HepG2 (cell line): Measurements from ENCODE around the gene GPR15. TPM values are rescaled to one million over a fixed set of nuclear protein-coding genes. Genes with fewer than 3 reads are reported as not detected.

Source experiments
- ATAC-seq: fragments of 200-7000 bp; cut with Tn5 transposase; 3 replicates; pipeline ENCODE4 v1.9.1; 2020; ENCODE audit warnings: mild to moderate bottlenecking, moderate library complexity
- BruUV-seq: library from RNA; stranded (reverse); fragments of 400-500 nt; replicated peaks from 2 replicates; lab custom pipeline; 2021; lab: Mats Ljungman, UMichigan
- CTCF ChIA-PET: fragments of 300-600 bp; formaldehyde crosslinking; extraction: SDS; loops from one replicate; lab custom pipeline; 2021; ENCODE audit warnings: low total read pairs, inconsistent platforms, low intra/inter-chr PET ratio; lab: Yijun Ruan, JAX
- POLR2A ChIA-PET: fragments of 350-600 bp; sonication (Branson Sonifier 250); formaldehyde crosslinking; loops from one replicate; lab custom pipeline; 2020; ENCODE audit warnings: antibody characterized with exemption, inconsistent platforms; lab: Yijun Ruan, JAX
- DNase-seq: peaks from one replicate; pipeline ENCODE4 v3.0.0-alpha.2; 2015; ENCODE audit warnings: low spot score
- FAIRE-seq: peaks from 3 replicates; lab custom pipeline; 2011; peaks lifted over from hg19 to GRCh38; lab: Jason Lieb, UNC
- H2AFZ ChIP-seq: one replicate; pipeline ENCODE4 v1.6.1; 2011; ENCODE audit warnings: low read length, inconsistent platforms
- H3K27ac ChIP-seq: fragments of 300-600 bp; 3 replicates; pipeline ENCODE4 v1.8.0; 2011; ENCODE audit warnings: mixed run types, mild to moderate bottlenecking, mixed read lengths, low read length, inconsistent platforms; ENCODE audit not compliant: insufficient read depth; ENCODE audit errors: extremely low read length
- H3K27me3 ChIP-seq, 2 experiments: fragments of 200-600 bp in 1 of 2; 2 replicates in 1 of 2; 3 replicates in 1 of 2; pipeline versions ENCODE4 v1.6.0 to v1.8.0; 2011; ENCODE audit warnings: low read length in 2 of 2, mild to moderate bottlenecking in 2 of 2, moderate library complexity in 2 of 2, inconsistent platforms in 1 of 2; ENCODE audit not compliant: insufficient read depth in 2 of 2, control insufficient read depth in 1 of 2
- H3K36me3 ChIP-seq, 2 experiments: fragments of 200-600 bp in 1 of 2; replicated peaks in 1 of 2; 2 replicates in 1 of 2; 3 replicates in 1 of 2; pipeline versions ENCODE4 v1.5.1 to v1.8.0; 2011; ENCODE audit warnings: low read length in 2 of 2, inconsistent platforms in 1 of 2; ENCODE audit not compliant: insufficient read depth in 2 of 2, control insufficient read depth in 1 of 2
- H3K4me1 ChIP-seq: 2 replicates; pipeline ENCODE4 v1.5.1; 2012; ENCODE audit warnings: low read length, inconsistent platforms; ENCODE audit not compliant: insufficient read depth
- H3K4me2 ChIP-seq: 2 replicates; pipeline ENCODE4 v1.6.0; 2011; ENCODE audit warnings: low read depth, low read length, inconsistent platforms
- H3K4me3 ChIP-seq, 3 experiments: fragments of 200-600 bp in 1 of 3; sonication (generic), shearing (Covaris generic) in 1 of 3; replicated peaks in 1 of 3; 2 replicates each; pipeline ENCODE4 v1.5.1; 2011 to 2016; ENCODE audit warnings: low read length in 3 of 3, inconsistent platforms in 2 of 3, low read depth in 2 of 3, mild to moderate bottlenecking in 2 of 3, control low read depth in 1 of 3, mixed read lengths in 1 of 3; ENCODE audit not compliant: insufficient read depth in 1 of 3
- H3K79me2 ChIP-seq: one replicate; pipeline ENCODE4 v1.6.1; 2011; ENCODE audit warnings: low read length, inconsistent platforms; ENCODE audit not compliant: insufficient read depth
- H3K9ac ChIP-seq: 2 replicates; pipeline ENCODE4 v1.6.0; 2011; ENCODE audit warnings: mild to moderate bottlenecking, low read depth, low read length, inconsistent platforms; ENCODE audit not compliant: insufficient read depth
- H3K9me3 ChIP-seq: 2 replicates; pipeline ENCODE4 v1.5.1; 2012; ENCODE audit warnings: mild to moderate bottlenecking, low read length
- H4K20me1 ChIP-seq: 2 replicates; pipeline ENCODE4 v1.6.0; 2011; ENCODE audit warnings: inconsistent platforms, mild to moderate bottlenecking, low read length, moderate library complexity; ENCODE audit not compliant: insufficient read depth
- CBX5 ChIP-seq: sonication (generic); formaldehyde crosslinking; IDR thresholded peaks from 2 replicates; pipeline ENCODE4 v1.4.0; 2020; ENCODE audit warnings: missing genetic modification reagents, borderline replicate concordance
- GTF3A ChIP-seq: sonication (generic); formaldehyde crosslinking; conservative IDR thresholded peaks from 2 replicates; pipeline ENCODE4 v1.4.0; 2020; ENCODE audit warnings: mild to moderate bottlenecking, missing genetic modification reagents
- NFRKB ChIP-seq: fragments of 450-650 bp; IDR thresholded peaks from 2 replicates; pipeline ENCODE4 v1.6.1; 2017
- PHB2 ChIP-seq: fragments of 450-650 bp; IDR thresholded peaks from 2 replicates; pipeline ENCODE4 v1.6.1; 2018; ENCODE audit not compliant: partially characterized antibody
- SMARCE1 ChIP-seq: fragments of 450-650 bp; IDR thresholded peaks from 2 replicates; pipeline ENCODE4 v1.6.1; 2017; ENCODE audit warnings: borderline replicate concordance
- ZNF329 ChIP-seq: sonication (generic); formaldehyde crosslinking; IDR thresholded peaks from 2 replicates; pipeline ENCODE4 v1.9.0; 2021; ENCODE audit warnings: low read depth, mild to moderate bottlenecking, missing genetic modification reagents
- ZNF451 ChIP-seq: sonication (generic); formaldehyde crosslinking; IDR thresholded peaks from 2 replicates; pipeline ENCODE4 v1.5.0; 2020; ENCODE audit warnings: mild to moderate bottlenecking, missing genetic modification reagents
- ZNF577 ChIP-seq: sonication (generic); formaldehyde crosslinking; IDR thresholded peaks from 2 replicates; pipeline ENCODE4 v1.4.0; 2020; ENCODE audit warnings: mild to moderate bottlenecking, low read depth, missing genetic modification reagents, borderline replicate concordance
- ZNF678 ChIP-seq: sonication (generic); formaldehyde crosslinking; IDR thresholded peaks from 2 replicates; pipeline ENCODE4 v1.4.0; 2020; ENCODE audit warnings: mild to moderate bottlenecking, missing genetic modification reagents
- ZNF780A ChIP-seq: sonication (generic); formaldehyde crosslinking; IDR thresholded peaks from 2 replicates; pipeline ENCODE4 v1.8.0; 2022; ENCODE audit warnings: mild to moderate bottlenecking, missing genetic modification reagents, moderate library complexity
- ZNF816 ChIP-seq: sonication (generic); formaldehyde crosslinking; IDR thresholded peaks from 2 replicates; pipeline ENCODE4 v1.8.0; 2022; ENCODE audit warnings: missing genetic modification reagents, mild to moderate bottlenecking, borderline replicate concordance
- WGBS: methylation state at CpG from one replicate; pipeline ENCODE4 v1.1.6; 2017; ENCODE audit warnings: low lambda C conversion rate; 5-methylcytosine and 5-hydroxymethylcytosine counted together
- in situ Hi-C: cut with HindIII; loops from 2 replicates; pipeline ENCODE4 v1.10.0; 2017; ENCODE audit warnings: low pct_unique_long_range_greater_than_20kb; ENCODE audit not compliant: extremely low pct_ligation_motif_present
- intact Hi-C: fragments of 100-400 bp; cut with micrococcal nuclease; formaldehyde crosslinking; loops from one replicate; pipeline ENCODE4 v1.10.0; 2022; ENCODE audit not compliant: unreplicated experiment
- polyA plus RNA-seq, 8 experiments: library from polyadenylated mRNA; depleted of rRNA in 3 of 8; stranded (reverse) in 7 of 8; unstranded in 1 of 8; fragments of >200 nt; fragmentation: Illumina TruSeq in 4 of 8; extraction: Trizol in 4 of 8; gene quantifications; 2 replicates each; pipeline versions ENCODE4 v1.2.1 to v1.2.3, GENCODE V29; 2011 to 2016; ENCODE audit warnings: low read depth in 4 of 8, missing spikeins in 1 of 8, mixed read lengths in 1 of 8; ENCODE audit not compliant: insufficient read depth in 1 of 8
- total RNA-seq, 5 experiments: library from RNA; depleted of rRNA; stranded (reverse); fragments of >200 nt; fragmentation: Illumina TruSeq; extraction: Trizol; gene quantifications; 2 replicates each; pipeline ENCODE4 v1.2.3, GENCODE V29; 2016; ENCODE audit warnings: low read depth in 1 of 5
- TF ChIP-seq, protein P1 (sequence below): sonication (generic); formaldehyde crosslinking; IDR thresholded peaks from 2 replicates; pipeline ENCODE4 v1.4.0; 2020; ENCODE audit warnings: mild to moderate bottlenecking, missing genetic modification reagents

Gene GPR15
- total and polyA plus RNA-seq, 2 of the 13 experiments (the other 11 are each of a cell fraction or from before 2014, with no cell fraction given) = not detected

DNA sequence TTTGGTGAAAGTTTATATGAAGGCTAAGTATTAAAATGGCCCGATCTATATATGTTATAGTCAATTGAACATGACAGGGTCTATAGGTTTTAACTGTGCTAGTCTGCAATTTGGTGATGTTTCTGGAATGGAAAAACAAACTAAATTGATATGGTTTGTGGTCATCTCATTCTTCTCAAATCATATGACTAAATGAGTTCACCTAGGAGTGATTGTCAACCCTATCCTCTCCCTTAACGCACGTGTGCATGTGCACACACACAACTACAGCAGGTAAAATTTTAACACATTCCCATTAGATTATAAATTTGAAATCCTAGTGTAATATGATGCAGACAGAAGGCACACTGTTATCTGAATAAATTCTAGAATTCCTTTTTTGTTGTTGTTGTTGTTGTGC is 18.0 kb upstream of the GPR15 start:
- TF ChIP-seq ZNF451 (no peak), NFRKB (no peak), ZNF780A (CRISPR knock-in tag) (no peak)
- TF ChIP-seq, protein P1, sequence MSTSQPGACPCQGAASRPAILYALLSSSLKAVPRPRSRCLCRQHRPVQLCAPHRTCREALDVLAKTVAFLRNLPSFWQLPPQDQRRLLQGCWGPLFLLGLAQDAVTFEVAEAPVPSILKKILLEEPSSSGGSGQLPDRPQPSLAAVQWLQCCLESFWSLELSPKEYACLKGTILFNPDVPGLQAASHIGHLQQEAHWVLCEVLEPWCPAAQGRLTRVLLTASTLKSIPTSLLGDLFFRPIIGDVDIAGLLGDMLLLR (CRISPR knock-in tag) = no peak
- H3K27ac ChIP-seq = no peak overlapping the region
- peaks cover 2 to 13% of the 10 kb centered on the region in 2 experiments; a peak in 3 of 5 replicates for H3K36me3 ChIP-seq
- H4K20me1 ChIP-seq = no peaks in the 10 kb centered on the region
- no peak for FAIRE-seq
- no TSS peak for BruUV-seq
- no peaks in the 10 kb centered on the region for H3K4me1 ChIP-seq
- in situ Hi-C loops = no loop called here
- H3K27me3 ChIP-seq = no peaks in the 10 kb centered on the region
- no peak for DNase-seq
- ChIA-PET CTCF (no interaction called here), POLR2A (no interaction called here)
- H3K9me3 ChIP-seq = no peaks in the 10 kb centered on the region
- no peak overlapping the region for H3K4me2 ChIP-seq
- no peak for ATAC-seq
- H3K4me3 ChIP-seq = no peak overlapping the region
- intact Hi-C loops = no loop called here
- 96% methylated on average over 3 of the region's 3 CpGs for WGBS
- no peaks in the 10 kb centered on the region for H3K79me2 ChIP-seq
- no peak overlapping the region for H2AFZ ChIP-seq
- no peak overlapping the region for H3K9ac ChIP-seq

DNA sequence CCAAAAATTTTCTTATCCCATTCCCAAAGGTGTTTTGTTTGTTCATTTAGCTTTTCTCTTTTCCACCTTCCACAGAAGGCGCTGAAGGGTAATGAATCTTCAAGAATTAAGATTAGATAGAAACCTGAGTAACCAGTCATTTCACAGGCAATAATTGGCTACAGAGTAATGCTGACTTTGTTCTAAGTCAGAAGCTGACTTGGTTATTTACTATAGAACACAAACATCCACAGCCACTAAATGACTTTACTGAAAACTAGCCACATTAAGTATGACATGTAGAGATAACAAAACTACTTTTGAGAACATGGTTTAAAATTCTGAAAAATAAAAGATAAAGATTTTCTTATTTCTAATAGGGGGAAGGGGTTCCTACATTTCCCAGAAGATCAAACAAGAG is 16.8 kb upstream of the GPR15 start:
- Histone ChIP-seq H3K9ac (no peak overlapping the region), H3K4me3 (no peak overlapping the region), H3K9me3 (no peaks in the 10 kb centered on the region), H3K27ac (no peak overlapping the region), H4K20me1 (no peaks in the 10 kb centered on the region), H3K4me2 (no peak overlapping the region)
- intact Hi-C loops (no loop called here), in situ Hi-C loops (no loop called here)
- ATAC-seq = no peak
- WGBS = 97% methylated on average over 1 of the region's 1 CpG
- CTCF ChIA-PET = no interaction called here
- no peak for TF ChIP-seq SMARCE1
- TF ChIP-seq ZNF678 (CRISPR knock-in tag) = no peak
- TF ChIP-seq GTF3A (CRISPR knock-in tag) = no peak
- TF ChIP-seq PHB2 = no peak
- TF ChIP-seq CBX5 (CRISPR knock-in tag) = no peak
- TF ChIP-seq ZNF329 (CRISPR knock-in tag) = no peak
- TF ChIP-seq ZNF816 (CRISPR knock-in tag) = no peak
- no peak for TF ChIP-seq ZNF577 (CRISPR knock-in tag)
- TF ChIP-seq, all 625 proteins: peak for 0
- Histone ChIP-seq H2AFZ (no peak overlapping the region), H3K36me3 (peaks cover 2 to 13% of the 10 kb centered on the region in 2 experiments; a peak in 3 of 5 replicates), H3K27me3 (no peaks in the 10 kb centered on the region), H3K79me2 (peaks cover 7% of the 10 kb centered on the region), H3K4me1 (peaks cover under 1% of the 10 kb centered on the region; the same call in 1 of the 2 replicates)
- FAIRE-seq = no peak
- DNase-seq = no peak
- no TSS peak for BruUV-seq
- POLR2A ChIA-PET = no interaction called here
